Astrocyte (in vitro differentiated cells and primary cell): Measurements from ENCODE around the gene MMP14. TPM values are rescaled to one million over a fixed set of nuclear protein-coding genes. Genes with fewer than 3 reads are reported as not detected.
A peak's percentile ranks its signal among the peaks of the same experiment; 100 is the strongest.

Experiments
- DNase-seq: peaks from one replicate; pipeline ENCODE4 v3.0.0-alpha.2; 2010; ENCODE audit warnings: low read depth
- FAIRE-seq: peaks from 2 replicates; lab custom pipeline; 2011; peaks lifted over from hg19 to GRCh38; lab: Jason Lieb, UNC
- H2AFZ ChIP-seq: 2 replicates; pipeline ENCODE4 v1.6.0; 2012; ENCODE audit warnings: low read depth, low read length, inconsistent platforms
- H3K27ac ChIP-seq: 2 replicates; pipeline ENCODE4 v1.5.1; 2011; ENCODE audit warnings: low read depth, low read length, inconsistent platforms
- H3K27me3 ChIP-seq: 2 replicates; pipeline ENCODE4 v1.6.0; 2011; ENCODE audit warnings: low read length, inconsistent platforms; ENCODE audit not compliant: insufficient read depth
- H3K36me3 ChIP-seq: 2 replicates; pipeline ENCODE4 v1.5.1; 2011; ENCODE audit warnings: low read length, inconsistent platforms; ENCODE audit not compliant: insufficient read depth
- H3K4me1 ChIP-seq: 2 replicates; pipeline ENCODE4 v1.5.1; 2011; ENCODE audit warnings: low read length, inconsistent platforms; ENCODE audit not compliant: insufficient read depth
- H3K4me2 ChIP-seq: 2 replicates; pipeline ENCODE4 v1.6.0; 2012; ENCODE audit warnings: low read length, inconsistent platforms
- H3K4me3 ChIP-seq: 2 replicates; pipeline ENCODE4 v1.5.1; 2011; ENCODE audit warnings: low read depth, mild to moderate bottlenecking, low read length, inconsistent platforms; ENCODE audit not compliant: insufficient read depth
- H3K79me2 ChIP-seq: 2 replicates; pipeline ENCODE4 v1.6.0; 2012; ENCODE audit warnings: mild to moderate bottlenecking, low read length, inconsistent platforms; ENCODE audit not compliant: insufficient read depth
- H3K9ac ChIP-seq: 2 replicates; pipeline ENCODE4 v1.6.0; 2012; ENCODE audit warnings: mild to moderate bottlenecking, low read length, inconsistent platforms
- H3K9me3 ChIP-seq: 2 replicates; pipeline ENCODE4 v1.5.1; 2012; ENCODE audit warnings: low read depth, mild to moderate bottlenecking, low read length, inconsistent platforms; ENCODE audit not compliant: insufficient read depth
- H4K20me1 ChIP-seq: 2 replicates; pipeline ENCODE4 v1.6.0; 2012; ENCODE audit warnings: low read length, inconsistent platforms; ENCODE audit not compliant: insufficient read depth
- H3K27ac Mint-ChIP-seq: one replicate; pipeline ENCODE4 v1.8.0; 2021; ENCODE audit warnings: mild to moderate bottlenecking, mixed read lengths; ENCODE audit not compliant: unreplicated experiment
- H3K27me3 Mint-ChIP-seq: one replicate; pipeline ENCODE4 v1.8.0; 2021; ENCODE audit warnings: low read depth, mixed read lengths; ENCODE audit not compliant: unreplicated experiment
- H3K36me3 Mint-ChIP-seq: one replicate; pipeline ENCODE4 v1.8.0; 2021; ENCODE audit warnings: low read depth, mixed read lengths; ENCODE audit not compliant: unreplicated experiment
- H3K4me1 Mint-ChIP-seq: one replicate; pipeline ENCODE4 v1.8.0; 2021; ENCODE audit warnings: low read depth, mixed read lengths; ENCODE audit not compliant: unreplicated experiment
- H3K4me3 Mint-ChIP-seq: one replicate; pipeline ENCODE4 v1.8.0; 2021; ENCODE audit warnings: mild to moderate bottlenecking, moderate library complexity, mixed read lengths; ENCODE audit not compliant: unreplicated experiment
- H3K9me3 Mint-ChIP-seq: one replicate; pipeline ENCODE4 v1.8.0; 2021; ENCODE audit warnings: mild to moderate bottlenecking, mixed read lengths; ENCODE audit not compliant: unreplicated experiment
- EZH2 ChIP-seq: IDR thresholded peaks from 2 replicates; pipeline ENCODE4 v1.6.1; 2012; ENCODE audit warnings: mild to moderate bottlenecking, low read length, inconsistent platforms; ENCODE audit not compliant: insufficient read depth
- total RNA-seq: library from RNA; stranded (reverse); gene quantifications from 2 replicates; pipeline ENCODE4 v1.2.1, GENCODE V29; 2021
- TF ChIP-seq, protein P1 (sequence below): IDR thresholded peaks from 2 replicates; pipeline ENCODE4 v1.5.1; 2011; ENCODE audit warnings: low read depth, mild to moderate bottlenecking, inconsistent platforms, low read length, moderate library complexity; ENCODE audit not compliant: insufficient read depth

Gene MMP14
- total RNA-seq, 1 donor from 2014 or later, result 911 TPM

- Mint-ChIP-seq H3K9me3 (no peaks in the 10 kb centered on the region), H3K27ac (peak overlapping the region; percentile 94), H3K36me3 (no peaks in the 10 kb centered on the region), H3K27me3 (no peaks in the 10 kb centered on the region), H3K4me1 (peaks cover 48% of the 10 kb centered on the region), H3K4me3 (peak overlapping the region; percentile 14)
- Histone ChIP-seq H3K27me3 (no peaks in the 10 kb centered on the region), H3K27ac (no peak overlapping the region), H2AFZ (peak overlapping the region; percentile 37), H4K20me1 (no peaks in the 10 kb centered on the region), H3K4me1 (peaks cover 27% of the 10 kb centered on the region), H3K9me3 (no peaks in the 10 kb centered on the region), H3K4me3 (no peak overlapping the region), H3K4me2 (no peak overlapping the region), H3K79me2 (no peaks in the 10 kb centered on the region), H3K36me3 (no peaks in the 10 kb centered on the region), H3K9ac (no peak overlapping the region)
- TF ChIP-seq, protein P1, sequence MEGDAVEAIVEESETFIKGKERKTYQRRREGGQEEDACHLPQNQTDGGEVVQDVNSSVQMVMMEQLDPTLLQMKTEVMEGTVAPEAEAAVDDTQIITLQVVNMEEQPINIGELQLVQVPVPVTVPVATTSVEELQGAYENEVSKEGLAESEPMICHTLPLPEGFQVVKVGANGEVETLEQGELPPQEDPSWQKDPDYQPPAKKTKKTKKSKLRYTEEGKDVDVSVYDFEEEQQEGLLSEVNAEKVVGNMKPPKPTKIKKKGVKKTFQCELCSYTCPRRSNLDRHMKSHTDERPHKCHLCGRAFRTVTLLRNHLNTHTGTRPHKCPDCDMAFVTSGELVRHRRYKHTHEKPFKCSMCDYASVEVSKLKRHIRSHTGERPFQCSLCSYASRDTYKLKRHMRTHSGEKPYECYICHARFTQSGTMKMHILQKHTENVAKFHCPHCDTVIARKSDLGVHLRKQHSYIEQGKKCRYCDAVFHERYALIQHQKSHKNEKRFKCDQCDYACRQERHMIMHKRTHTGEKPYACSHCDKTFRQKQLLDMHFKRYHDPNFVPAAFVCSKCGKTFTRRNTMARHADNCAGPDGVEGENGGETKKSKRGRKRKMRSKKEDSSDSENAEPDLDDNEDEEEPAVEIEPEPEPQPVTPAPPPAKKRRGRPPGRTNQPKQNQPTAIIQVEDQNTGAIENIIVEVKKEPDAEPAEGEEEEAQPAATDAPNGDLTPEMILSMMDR, result no peak
- TF ChIP-seq EZH2, result no peak
- no peak for FAIRE-seq
- DNase-seq, result no peak
These were observed 15.0 kb upstream of the MMP14 start for GRCh38 chr14:22821193-22822015.

GRCh38 chr14:22822016-22822570 is 14.3 kb upstream of the MMP14 start:
- TF ChIP-seq, protein P1, result no peak
- TF ChIP-seq EZH2, result no peak
- DNase-seq (no peak), FAIRE-seq (no peak)
- H3K4me1 Mint-ChIP-seq, result peaks cover 48% of the 10 kb centered on the region
- Histone ChIP-seq H3K27me3 (no peaks in the 10 kb centered on the region), H3K36me3 (no peaks in the 10 kb centered on the region), H3K9ac (peak overlapping the region; percentile 64), H3K4me1 (peaks cover 27% of the 10 kb centered on the region), H4K20me1 (no peaks in the 10 kb centered on the region), H3K79me2 (no peaks in the 10 kb centered on the region), H3K4me3 (peak overlapping the region; percentile 20), H3K27ac (no peak overlapping the region), H3K4me2 (peak overlapping the region; percentile 80), H2AFZ (peak overlapping the region; percentile 83), H3K9me3 (no peaks in the 10 kb centered on the region)
- H3K4me3 Mint-ChIP-seq, result no peak overlapping the region
- no peaks in the 10 kb centered on the region for H3K36me3 Mint-ChIP-seq
- no peaks in the 10 kb centered on the region for H3K9me3 Mint-ChIP-seq
- peak overlapping the region; percentile 99 for H3K27ac Mint-ChIP-seq
- H3K27me3 Mint-ChIP-seq, result no peaks in the 10 kb centered on the region
